Measurements from ENCODE around the gene RDX. TPM values are rescaled to one million over a fixed set of nuclear protein-coding genes. Genes with fewer than 3 reads are reported as not detected.

The RDX gene
- total RNA-seq, 1 donor from 2014 or later, result 225 TPM

- no peak for DNase-seq (ENCODE audit: low spot score)
- no peak for TF ChIP-seq CTCF (IDR thresholded peaks at IDR 0.05; ENCODE audit: unreplicated experiment)
- H3K9me3 Mint-ChIP-seq (ENCODE audit: unreplicated experiment), result no peaks in the 10 kb centered on the region
- no peaks in the 10 kb centered on the region for H3K27me3 Mint-ChIP-seq (ENCODE audit: unreplicated experiment)
- no peaks in the 10 kb centered on the region for H3K4me1 Mint-ChIP-seq (ENCODE audit: unreplicated experiment)
- no peak overlapping the region for H3K4me3 Mint-ChIP-seq (ENCODE audit: unreplicated experiment)
- H3K36me3 Mint-ChIP-seq (ENCODE audit: low read depth, unreplicated experiment), result no peaks in the 10 kb centered on the region
- peak overlapping the region; percentile 2 for H3K27ac Mint-ChIP-seq (ENCODE audit: unreplicated experiment)
Measured at GRCh38 chr11:110133160-110133559, 163.3 kb downstream of the RDX start.

- DNase-seq (ENCODE audit: low spot score), result no peak
- Mint-ChIP-seq H3K4me3 (ENCODE audit: unreplicated experiment) (no peak overlapping the region), H3K4me1 (ENCODE audit: unreplicated experiment) (no peaks in the 10 kb centered on the region), H3K27ac (ENCODE audit: unreplicated experiment) (no peak overlapping the region), H3K36me3 (ENCODE audit: low read depth, unreplicated experiment) (no peaks in the 10 kb centered on the region), H3K9me3 (ENCODE audit: unreplicated experiment) (no peaks in the 10 kb centered on the region), H3K27me3 (ENCODE audit: unreplicated experiment) (no peaks in the 10 kb centered on the region)
- TF ChIP-seq CTCF (IDR thresholded peaks at IDR 0.05; ENCODE audit: unreplicated experiment), result no peak
Measured at GRCh38 chr11:110131386-110132123, 164.9 kb downstream of the RDX start.

GRCh38 chr11:110130642-110131238 lies 165.7 kb downstream of the RDX start:
- no peak for TF ChIP-seq CTCF (IDR thresholded peaks at IDR 0.05; ENCODE audit: unreplicated experiment)
- no peak overlapping the region for H3K27ac Mint-ChIP-seq (ENCODE audit: unreplicated experiment)
- H3K36me3 Mint-ChIP-seq (ENCODE audit: low read depth, unreplicated experiment), result no peaks in the 10 kb centered on the region
- DNase-seq (ENCODE audit: low spot score), result no peak
- H3K27me3 Mint-ChIP-seq (ENCODE audit: unreplicated experiment), result no peaks in the 10 kb centered on the region
- no peaks in the 10 kb centered on the region for H3K9me3 Mint-ChIP-seq (ENCODE audit: unreplicated experiment)
- H3K4me1 Mint-ChIP-seq (ENCODE audit: unreplicated experiment), result no peaks in the 10 kb centered on the region
- no peak overlapping the region for H3K4me3 Mint-ChIP-seq (ENCODE audit: unreplicated experiment)

- Mint-ChIP-seq H3K36me3 (ENCODE audit: low read depth, unreplicated experiment) (no peaks in the 10 kb centered on the region), H3K4me1 (ENCODE audit: unreplicated experiment) (no peaks in the 10 kb centered on the region), H3K27ac (ENCODE audit: unreplicated experiment) (no peak overlapping the region), H3K4me3 (ENCODE audit: unreplicated experiment) (no peak overlapping the region), H3K27me3 (ENCODE audit: unreplicated experiment) (no peaks in the 10 kb centered on the region), H3K9me3 (ENCODE audit: unreplicated experiment) (no peaks in the 10 kb centered on the region)
- TF ChIP-seq CTCF (IDR thresholded peaks at IDR 0.05; ENCODE audit: unreplicated experiment), result no peak
- no peak for DNase-seq (ENCODE audit: low spot score)
Measured at GRCh38 chr11:110128161-110128560, 168.3 kb downstream of the RDX start.

GRCh38 chr11:110126936-110127335 lies 169.5 kb downstream of the RDX start:
- no peaks in the 10 kb centered on the region for H3K36me3 Mint-ChIP-seq (ENCODE audit: low read depth, unreplicated experiment)
- H3K4me1 Mint-ChIP-seq (ENCODE audit: unreplicated experiment), result no peaks in the 10 kb centered on the region
- no peak overlapping the region for H3K27ac Mint-ChIP-seq (ENCODE audit: unreplicated experiment)
- DNase-seq (ENCODE audit: low spot score), result no peak
- H3K9me3 Mint-ChIP-seq (ENCODE audit: unreplicated experiment), result no peaks in the 10 kb centered on the region
- no peaks in the 10 kb centered on the region for H3K27me3 Mint-ChIP-seq (ENCODE audit: unreplicated experiment)
- H3K4me3 Mint-ChIP-seq (ENCODE audit: unreplicated experiment), result no peak overlapping the region
- TF ChIP-seq CTCF (IDR thresholded peaks at IDR 0.05; ENCODE audit: unreplicated experiment), result no peak

All from endothelial cell (in vitro differentiated cells).